Coronary artery (tissue), 2 donors: Measurements from ENCODE around the gene OSGEP.
A peak's percentile ranks its signal among the peaks of the same experiment; 100 is the strongest.

Source experiments
- DNase-seq: peaks from one replicate; pipeline ENCODE4 v3.0.0-alpha.2; 2017; ENCODE audit warnings: low spot score
- H3K27ac ChIP-seq, 2 donors: fragments of 200-600 bp; sonication (generic); one replicate each; pipeline ENCODE4 v1.5.1; 2016 to 2019
- H3K4me3 ChIP-seq: fragments of 200-600 bp; sonication (generic); 2 replicates; pipeline ENCODE4 v1.5.1; 2016; ENCODE audit warnings: mild to moderate bottlenecking, moderate library complexity
- TF ChIP-seq, protein P1 (sequence below): fragments of 200-600 bp; sonication (generic); IDR thresholded peaks from one replicate; pipeline ENCODE4 v1.5.1; 2019; ENCODE audit warnings: antibody characterized with exemption

Gene OSGEP

DNA sequence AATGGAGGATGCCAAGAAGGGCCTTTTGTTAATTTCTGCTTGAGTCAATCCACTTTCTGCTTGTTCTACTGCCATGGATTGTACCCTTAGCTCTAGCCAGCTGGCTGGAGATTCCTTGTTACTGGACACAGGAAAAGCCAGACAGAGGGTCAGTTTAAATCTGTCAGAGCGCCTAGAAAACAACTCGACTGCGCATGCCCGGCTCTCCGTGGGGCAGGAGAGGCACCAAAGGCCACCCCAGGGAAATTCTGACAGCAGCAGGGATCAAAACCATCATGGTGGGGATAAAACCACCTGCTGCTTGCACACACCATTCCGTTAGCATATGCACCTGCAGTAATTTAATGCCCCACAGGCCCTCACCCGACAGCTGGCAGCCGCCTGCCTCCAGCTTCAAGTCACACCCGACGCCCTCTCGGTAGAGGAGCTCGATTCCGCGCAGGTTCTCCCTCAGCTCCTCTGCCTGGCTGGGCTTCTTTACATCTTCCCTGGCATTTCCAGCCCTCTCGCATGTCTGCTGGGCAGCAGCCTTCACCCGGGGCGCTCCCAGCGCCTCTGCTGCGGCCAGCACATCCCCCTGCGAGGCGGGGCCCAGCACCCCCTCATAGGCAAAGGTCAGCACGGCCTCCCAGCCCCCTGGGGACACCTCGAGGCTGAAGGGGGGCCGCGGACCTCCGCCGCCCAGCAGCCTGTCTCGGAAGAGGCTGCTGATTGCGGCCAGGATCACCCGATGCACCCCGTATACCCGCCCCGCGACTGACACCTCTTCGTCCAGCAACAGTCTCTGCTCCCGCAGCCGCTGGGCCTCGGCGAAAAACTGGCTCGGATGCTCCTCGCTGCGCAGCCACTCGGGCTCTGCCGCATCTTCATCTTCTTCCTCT lies 19.7 kb downstream of the OSGEP start:
- TF ChIP-seq, protein P1, sequence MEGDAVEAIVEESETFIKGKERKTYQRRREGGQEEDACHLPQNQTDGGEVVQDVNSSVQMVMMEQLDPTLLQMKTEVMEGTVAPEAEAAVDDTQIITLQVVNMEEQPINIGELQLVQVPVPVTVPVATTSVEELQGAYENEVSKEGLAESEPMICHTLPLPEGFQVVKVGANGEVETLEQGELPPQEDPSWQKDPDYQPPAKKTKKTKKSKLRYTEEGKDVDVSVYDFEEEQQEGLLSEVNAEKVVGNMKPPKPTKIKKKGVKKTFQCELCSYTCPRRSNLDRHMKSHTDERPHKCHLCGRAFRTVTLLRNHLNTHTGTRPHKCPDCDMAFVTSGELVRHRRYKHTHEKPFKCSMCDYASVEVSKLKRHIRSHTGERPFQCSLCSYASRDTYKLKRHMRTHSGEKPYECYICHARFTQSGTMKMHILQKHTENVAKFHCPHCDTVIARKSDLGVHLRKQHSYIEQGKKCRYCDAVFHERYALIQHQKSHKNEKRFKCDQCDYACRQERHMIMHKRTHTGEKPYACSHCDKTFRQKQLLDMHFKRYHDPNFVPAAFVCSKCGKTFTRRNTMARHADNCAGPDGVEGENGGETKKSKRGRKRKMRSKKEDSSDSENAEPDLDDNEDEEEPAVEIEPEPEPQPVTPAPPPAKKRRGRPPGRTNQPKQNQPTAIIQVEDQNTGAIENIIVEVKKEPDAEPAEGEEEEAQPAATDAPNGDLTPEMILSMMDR = no peak
- peak overlapping the region; percentile 61 for H3K4me3 ChIP-seq
- DNase-seq = no peak
- peak overlapping the region in 1 of 2 donors; percentile 64 for H3K27ac ChIP-seq

- Histone ChIP-seq H3K4me3 (no peak overlapping the region), H3K27ac (no peak overlapping the region)
- no peak for DNase-seq
- TF ChIP-seq, protein P1 = no peak
Observed at GRCh38 chr14:20429801-20430669, 24.6 kb downstream of the OSGEP start.

DNA sequence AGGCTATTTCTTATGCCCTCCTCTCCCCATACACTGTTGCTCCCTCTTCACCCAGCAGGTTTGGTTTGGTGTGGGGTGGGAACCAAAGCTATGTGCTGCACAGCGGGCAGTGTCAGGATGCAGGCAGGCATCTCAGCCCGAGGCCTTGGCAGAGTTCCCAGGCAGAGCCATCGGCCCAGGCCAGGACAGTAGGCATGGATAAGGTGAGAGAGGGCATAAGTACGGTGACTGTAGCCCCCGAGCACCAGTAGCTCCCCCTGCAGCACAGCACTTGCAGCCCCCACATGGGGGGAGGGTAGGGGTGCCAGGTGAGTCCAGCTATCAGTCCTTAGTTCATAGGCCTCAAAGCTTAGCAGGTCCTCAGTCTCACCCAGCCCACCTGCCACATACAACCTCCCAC lies 25.8 kb downstream of the OSGEP start:
- Histone ChIP-seq H3K27ac (no peak overlapping the region), H3K4me3 (no peak overlapping the region)
- DNase-seq = no peak
- TF ChIP-seq, protein P1 = no peak

DNA sequence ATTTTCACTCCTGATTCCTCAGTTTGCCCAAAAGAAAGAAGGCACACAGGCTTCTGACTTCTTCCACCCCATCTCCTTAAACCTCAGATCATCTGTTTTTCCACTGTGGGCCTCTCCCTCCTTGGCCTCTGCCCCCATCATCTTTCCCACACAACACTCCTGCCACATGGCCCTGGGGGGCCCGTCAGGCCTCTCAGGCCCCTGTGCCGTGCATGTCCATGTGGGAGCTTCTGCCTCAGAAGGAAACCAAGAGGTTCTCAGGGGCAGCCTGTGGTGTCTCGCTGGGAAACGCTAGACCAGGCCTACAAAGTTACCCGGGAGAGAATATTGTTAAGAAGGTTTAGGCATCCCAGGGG lies 26.6 kb downstream of the OSGEP start:
- DNase-seq = no peak
- no peak overlapping the region for H3K4me3 ChIP-seq
- TF ChIP-seq, protein P1 = no peak
- no peak overlapping the region for H3K27ac ChIP-seq

GRCh38 chr14:20427231-20428009 lies 27.2 kb downstream of the OSGEP start:
- H3K27ac ChIP-seq = peak overlapping the region in 1 of 2 donors; percentile 51
- DNase-seq = no peak
- no peak overlapping the region for H3K4me3 ChIP-seq
- TF ChIP-seq, protein P1 = no peak

DNA sequence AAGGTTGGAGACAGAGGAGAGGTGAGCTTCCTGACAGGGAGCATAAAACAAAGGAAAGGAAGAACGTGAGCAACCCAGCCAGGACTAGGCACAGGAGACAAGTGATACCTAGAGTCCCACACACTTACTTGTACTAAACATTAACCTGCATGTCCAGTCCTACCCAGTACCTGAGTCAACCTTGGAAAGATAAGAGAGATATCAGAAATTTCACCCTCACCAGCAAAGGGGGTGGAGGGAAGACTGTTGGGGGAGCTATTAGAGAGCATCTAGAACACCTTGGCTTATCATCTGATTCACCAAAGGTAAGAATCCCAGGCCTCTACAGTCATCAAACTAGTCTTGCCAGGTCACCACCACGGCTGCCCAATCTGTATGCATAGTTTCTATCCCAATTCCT lies 29.8 kb downstream of the OSGEP start:
- DNase-seq = no peak
- Histone ChIP-seq H3K27ac (no peak overlapping the region), H3K4me3 (no peak overlapping the region)
- TF ChIP-seq, protein P1 = no peak
